GM23338 (cell line): Measurements from ENCODE around the gene LOXHD1.

Source experiments
- CTCF ChIP-seq, 2 experiments: fragments of 200-600 bp in 1 of 2; sonication (generic) in 1 of 2; conservative IDR thresholded peaks; 2 replicates each; pipeline versions ENCODE4 v1.5.1 to v1.6.1; 2016 to 2017; ENCODE audit warnings: antibody characterized with exemption in 2 of 2, low read depth in 2 of 2, mild to moderate bottlenecking in 2 of 2, moderate library complexity in 1 of 2
- EZH2 ChIP-seq: fragments of 200-600 bp; sonication (generic); IDR thresholded peaks from one replicate; pipeline ENCODE4 v1.8.0; 2017; ENCODE audit warnings: antibody characterized with exemption, mild to moderate bottlenecking, low read depth; ENCODE audit not compliant: unreplicated experiment
- EZH2phosphoT487 ChIP-seq: fragments of 200-600 bp; sonication (generic); IDR thresholded peaks from one replicate; pipeline ENCODE4 v1.8.1; 2018; ENCODE audit warnings: antibody characterized with exemption; ENCODE audit not compliant: unreplicated experiment
- NANOG ChIP-seq: IDR thresholded peaks from 2 replicates; pipeline ENCODE4 v1.6.1; 2016; ENCODE audit warnings: antibody characterized with exemption, borderline replicate concordance
- REST ChIP-seq: IDR thresholded peaks from one replicate; pipeline ENCODE4 v1.6.1; 2018; ENCODE audit warnings: antibody characterized with exemption; ENCODE audit not compliant: unreplicated experiment

GRCh38 chr18:46447792-46448191, 209.2 kb downstream of the LOXHD1 start:
- TF ChIP-seq CTCF (conservative IDR thresholded peaks at IDR 0.05; ENCODE audit: low read depth in 2 of 2) (no peak), EZH2phosphoT487 (no peak), NANOG (no peak), EZH2 (no peak), REST (no peak)
